Body of pancreas (tissue), 4 donors: ENCODE measurements around the gene NCAM2.

ENCODE experiments used
- POLR2A ChIP-seq, 3 donors: fragments of 450-650 bp; IDR thresholded peaks; one replicate each; pipeline ENCODE4 v1.6.1; 2016; ENCODE audit warnings: antibody characterized with exemption in 3 of 3, mild to moderate bottlenecking in 2 of 3
- TF ChIP-seq, protein P1 (sequence below), 7 experiments: fragments of 450-650 bp in 4 of 7; fragments of 200-600 bp in 3 of 7; sonication (generic) in 3 of 7; IDR thresholded peaks; one replicate each; pipeline ENCODE4 v1.5.1; 2016 to 2019; ENCODE audit warnings: antibody characterized with exemption in 7 of 7

DNA sequence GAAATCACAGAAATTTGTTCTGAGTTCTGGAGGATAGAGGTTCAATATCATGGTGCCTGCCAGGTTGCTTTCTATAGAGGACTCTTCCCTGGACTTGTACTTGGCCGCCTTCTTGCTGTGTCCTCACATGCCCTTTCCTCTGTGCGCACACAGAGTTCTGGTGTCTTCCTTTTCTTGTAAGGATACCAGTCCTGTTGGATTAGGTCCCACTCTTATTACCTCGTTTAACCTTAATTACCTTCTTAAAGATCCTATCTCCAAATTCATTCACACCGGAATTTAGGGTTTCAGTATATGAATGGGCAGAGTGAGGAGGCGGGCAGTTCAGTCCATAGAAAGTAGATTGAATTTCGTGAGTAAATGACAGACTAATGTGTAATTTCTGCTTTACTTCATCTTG is 413.9 kb downstream of the NCAM2 start:
- TF ChIP-seq, protein P1, sequence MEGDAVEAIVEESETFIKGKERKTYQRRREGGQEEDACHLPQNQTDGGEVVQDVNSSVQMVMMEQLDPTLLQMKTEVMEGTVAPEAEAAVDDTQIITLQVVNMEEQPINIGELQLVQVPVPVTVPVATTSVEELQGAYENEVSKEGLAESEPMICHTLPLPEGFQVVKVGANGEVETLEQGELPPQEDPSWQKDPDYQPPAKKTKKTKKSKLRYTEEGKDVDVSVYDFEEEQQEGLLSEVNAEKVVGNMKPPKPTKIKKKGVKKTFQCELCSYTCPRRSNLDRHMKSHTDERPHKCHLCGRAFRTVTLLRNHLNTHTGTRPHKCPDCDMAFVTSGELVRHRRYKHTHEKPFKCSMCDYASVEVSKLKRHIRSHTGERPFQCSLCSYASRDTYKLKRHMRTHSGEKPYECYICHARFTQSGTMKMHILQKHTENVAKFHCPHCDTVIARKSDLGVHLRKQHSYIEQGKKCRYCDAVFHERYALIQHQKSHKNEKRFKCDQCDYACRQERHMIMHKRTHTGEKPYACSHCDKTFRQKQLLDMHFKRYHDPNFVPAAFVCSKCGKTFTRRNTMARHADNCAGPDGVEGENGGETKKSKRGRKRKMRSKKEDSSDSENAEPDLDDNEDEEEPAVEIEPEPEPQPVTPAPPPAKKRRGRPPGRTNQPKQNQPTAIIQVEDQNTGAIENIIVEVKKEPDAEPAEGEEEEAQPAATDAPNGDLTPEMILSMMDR (IDR thresholded peaks at IDR 0.05): no peak
- TF ChIP-seq POLR2A (IDR thresholded peaks at IDR 0.05): no peak
